Stimulated activated CD8-positive, alpha-beta memory T cell treated with anti-CD3 and anti-CD28 coated beads, Interleukin-2, amount 100 ng/mL, for 1 hour (primary cell): ENCODE measurements around the gene FCF1.

Experiments
- DNase-seq, 2 donors: peaks; one replicate each; pipeline ENCODE4 v3.0.0-alpha.2; 2020; ENCODE audit warnings: low read depth in 2 of 2

The FCF1 gene, protein sequence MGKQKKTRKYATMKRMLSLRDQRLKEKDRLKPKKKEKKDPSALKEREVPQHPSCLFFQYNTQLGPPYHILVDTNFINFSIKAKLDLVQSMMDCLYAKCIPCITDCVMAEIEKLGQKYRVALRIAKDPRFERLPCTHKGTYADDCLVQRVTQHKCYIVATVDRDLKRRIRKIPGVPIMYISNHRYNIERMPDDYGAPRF

DNA sequence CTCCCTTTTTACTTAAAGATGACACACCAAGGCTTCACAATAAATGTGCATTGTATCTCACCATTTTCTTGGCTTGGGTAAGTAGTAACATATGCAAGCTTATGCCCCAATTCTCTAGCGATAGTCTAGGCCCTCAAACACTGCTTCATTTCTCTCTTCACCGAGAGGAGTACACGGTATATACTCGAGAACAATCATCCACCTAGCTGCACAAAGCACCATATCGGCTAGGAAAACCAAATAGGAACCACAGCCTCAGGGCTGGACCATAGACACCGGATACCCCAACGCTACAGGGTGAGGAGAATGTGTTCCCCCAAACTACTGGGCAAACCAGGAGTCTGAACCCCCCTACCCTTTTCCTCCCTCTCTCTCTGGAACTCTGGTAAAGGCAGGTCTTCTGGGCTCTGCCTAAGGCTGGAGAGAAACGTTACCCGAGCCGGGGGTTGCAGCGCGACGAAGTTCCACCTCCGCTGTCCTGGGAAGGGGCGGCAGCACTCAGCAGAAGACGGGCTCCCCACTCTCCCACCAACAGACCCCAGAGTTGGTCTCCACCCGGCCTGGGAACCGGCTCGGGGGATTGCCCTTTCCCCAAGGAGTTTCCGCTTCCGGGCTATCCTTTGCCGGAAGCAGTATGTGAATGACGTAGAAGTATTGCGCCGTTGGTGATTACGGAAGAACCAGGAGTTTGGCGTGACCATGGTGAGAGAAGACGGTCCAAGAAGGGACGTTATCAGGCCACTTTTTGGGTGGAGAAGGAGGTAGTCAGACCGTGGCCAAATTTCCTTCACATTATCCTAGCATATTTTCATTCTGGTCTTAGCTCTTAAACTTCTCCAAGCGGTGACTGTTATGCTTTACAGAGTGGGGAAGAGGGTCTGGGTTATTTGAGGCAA, at the start of gene FCF1, which contains the start of gene AREL1:
FCF1 (plus strand) TSS at position 646 of the 896 bp plus-strand sequence; CDS start at position 700, 54 bp downstream.
AREL1 (minus strand) TSS at position 582 of the 896 bp plus-strand sequence. CDS start 27,465 bp downstream, outside the sequence.
- peak; percentile 56 to 61 for DNase-seq

DNA sequence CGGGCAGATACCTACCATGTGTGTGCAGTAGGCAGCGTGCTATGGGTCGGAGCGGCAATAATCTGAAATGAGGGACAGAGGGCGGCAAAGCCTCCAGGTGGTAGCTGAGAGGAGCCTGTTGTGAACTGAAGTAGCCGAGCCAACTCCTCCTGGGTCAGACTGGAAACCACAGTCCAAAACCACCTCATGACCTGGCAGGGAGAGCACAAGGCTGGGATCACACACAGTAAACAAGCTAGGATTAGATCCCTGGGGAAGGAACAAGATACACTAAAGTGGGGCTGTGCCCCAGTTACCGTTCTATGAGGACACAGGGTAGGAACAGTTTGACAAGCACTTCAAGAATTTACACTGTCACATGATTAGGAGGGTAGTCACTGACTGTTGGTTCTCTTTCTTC, 49.1 kb upstream of the FCF1 start:
- DNase-seq: no peak

DNA sequence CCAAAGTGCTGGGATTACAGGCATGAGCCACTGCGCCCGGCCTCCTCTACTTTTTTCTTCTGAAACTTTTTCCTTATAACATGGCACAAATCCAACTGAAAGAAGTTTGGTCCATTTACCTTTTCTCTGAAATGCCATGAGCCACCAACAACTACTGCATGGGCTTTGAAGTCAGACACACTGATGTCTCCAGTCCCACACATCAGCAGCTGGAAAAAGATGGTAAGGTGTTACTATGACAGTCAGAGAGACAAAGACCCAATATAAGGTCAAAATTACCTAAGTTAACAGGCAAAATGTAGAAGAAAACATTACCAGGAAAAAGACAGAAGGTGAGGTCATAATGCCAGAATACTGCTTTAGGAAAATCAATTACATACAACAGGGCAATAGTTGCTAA, 48.2 kb upstream of the FCF1 start:
- DNase-seq: no peak

DNA sequence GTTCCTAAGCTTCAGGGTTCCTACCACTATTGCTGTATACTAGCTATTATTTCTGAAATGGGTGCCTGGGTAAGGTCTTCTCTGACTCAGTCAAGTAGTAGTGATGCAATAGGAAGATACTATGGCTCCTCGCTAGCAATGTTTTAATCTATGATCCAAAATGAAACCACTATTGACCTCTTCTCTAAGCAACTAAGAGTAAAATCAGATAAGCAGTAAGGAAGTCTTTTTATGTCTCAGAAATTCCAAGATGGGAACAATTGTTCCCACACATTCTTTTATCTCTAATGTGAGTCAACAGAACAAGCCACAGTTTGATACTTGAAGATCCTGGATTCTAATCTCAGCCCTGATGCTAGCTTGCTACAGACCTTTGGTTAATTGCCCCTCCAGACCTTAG, 45.2 kb upstream of the FCF1 start:
- no peak for DNase-seq

DNA sequence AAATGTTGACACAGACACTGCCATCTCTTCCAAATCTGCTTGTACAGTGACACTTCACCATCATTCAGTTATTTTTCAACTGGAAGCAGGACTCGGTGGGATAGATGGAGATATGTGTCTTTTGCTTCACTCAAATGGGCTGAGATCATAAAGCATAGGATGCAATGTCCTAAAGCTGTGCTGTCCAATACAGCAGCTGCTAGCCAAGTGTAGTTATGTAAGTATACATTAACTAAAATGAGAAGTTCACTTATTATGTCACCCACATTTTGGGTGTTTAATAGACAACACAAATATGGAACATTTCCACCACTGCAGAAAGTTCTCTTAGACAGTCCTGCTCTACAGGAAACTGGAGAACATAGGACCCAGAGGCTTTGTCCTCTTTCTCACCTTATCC, 43.7 kb upstream of the FCF1 start:
- no peak for DNase-seq

DNA sequence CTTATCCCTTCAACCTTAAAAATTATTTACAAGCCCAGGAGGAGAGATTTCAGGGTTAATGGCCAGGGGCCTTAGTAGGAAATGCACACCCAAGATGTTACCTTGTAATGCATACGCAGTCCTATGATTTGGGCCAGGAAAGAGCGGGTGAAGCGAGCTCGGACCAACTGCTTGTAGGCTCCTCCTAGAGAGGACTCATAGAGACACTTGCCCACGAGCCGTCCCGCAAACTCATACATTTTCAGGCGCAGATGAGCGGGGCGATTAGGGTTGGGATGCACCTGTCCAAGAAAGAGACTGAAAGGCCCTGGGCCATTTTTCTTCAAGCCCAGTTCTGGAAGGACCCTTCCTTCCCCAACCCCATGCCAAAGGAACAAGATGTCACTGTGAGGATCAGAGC, 43.1 kb upstream of the FCF1 start:
- DNase-seq: no peak

DNA sequence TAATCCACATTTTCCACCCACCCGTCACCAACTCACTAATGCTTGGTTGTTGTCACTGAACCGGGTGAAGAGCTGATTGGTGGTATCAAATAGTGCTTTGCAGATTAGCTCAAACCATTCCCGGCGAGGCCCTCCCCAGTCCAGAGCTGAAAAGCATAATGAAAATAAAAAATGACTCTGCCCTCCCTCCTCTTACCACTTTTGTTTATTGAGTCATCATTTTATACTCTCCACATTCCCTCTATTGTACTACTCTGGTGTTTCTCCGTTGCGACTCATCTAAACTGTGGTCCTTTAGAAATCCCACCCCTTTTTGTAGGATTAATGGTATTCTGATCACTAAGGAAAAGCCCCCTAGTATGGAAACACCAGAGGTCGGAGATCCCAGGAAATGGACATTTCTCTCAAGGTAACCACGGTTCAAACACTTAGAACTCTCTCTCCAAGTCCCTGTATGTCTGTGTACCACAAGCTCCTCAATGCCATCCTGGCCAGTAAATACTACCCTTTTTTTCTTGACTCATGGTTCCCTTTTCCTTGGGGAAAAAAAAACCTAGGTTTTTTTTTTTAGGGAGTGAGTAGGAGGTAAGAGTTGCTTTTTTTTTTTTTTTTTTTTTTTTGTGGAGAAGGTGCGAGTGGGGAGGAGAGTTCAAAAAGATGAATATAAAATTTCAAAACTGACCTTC, 42.1 kb upstream of the FCF1 start:
- no peak for DNase-seq

DNA sequence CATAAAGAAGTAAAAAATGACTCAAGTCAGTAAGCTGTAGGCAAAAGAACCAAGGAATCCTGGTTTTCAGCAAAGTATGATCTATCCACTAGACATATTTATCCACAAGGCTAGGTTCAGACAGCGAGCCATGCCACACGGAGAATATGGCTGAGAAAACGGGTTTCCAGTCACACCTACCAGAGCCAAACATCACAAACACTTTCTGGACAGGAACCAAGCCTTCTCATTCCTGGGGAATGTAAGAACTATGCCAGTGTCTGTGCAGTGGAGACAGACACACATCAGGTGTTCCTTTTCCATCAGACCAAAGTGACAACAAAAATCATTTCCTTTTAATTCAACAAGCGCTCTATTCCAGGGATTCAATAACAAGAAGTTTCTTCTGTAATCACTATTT, 41.2 kb upstream of the FCF1 start:
- no peak for DNase-seq

DNA sequence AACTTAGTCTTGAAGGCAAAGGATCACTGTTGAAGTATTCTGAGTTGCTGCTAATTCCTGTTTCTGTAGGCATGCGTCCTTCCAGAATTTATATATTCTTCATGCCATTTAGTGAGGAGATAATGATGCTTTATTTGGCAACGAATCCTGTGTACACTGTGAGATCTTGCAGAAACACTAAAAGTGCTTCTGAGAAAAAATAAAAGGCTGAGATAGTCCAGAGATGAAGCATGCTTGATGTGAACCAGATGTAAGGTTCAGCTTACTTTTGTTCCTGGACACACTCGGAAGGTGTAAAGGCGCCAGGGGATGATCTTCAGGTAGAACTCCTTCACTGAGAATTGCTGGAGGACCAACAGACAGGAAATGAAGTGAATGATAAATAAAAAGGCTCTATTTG, 39.2 kb upstream of the FCF1 start:
- no peak for DNase-seq

DNA sequence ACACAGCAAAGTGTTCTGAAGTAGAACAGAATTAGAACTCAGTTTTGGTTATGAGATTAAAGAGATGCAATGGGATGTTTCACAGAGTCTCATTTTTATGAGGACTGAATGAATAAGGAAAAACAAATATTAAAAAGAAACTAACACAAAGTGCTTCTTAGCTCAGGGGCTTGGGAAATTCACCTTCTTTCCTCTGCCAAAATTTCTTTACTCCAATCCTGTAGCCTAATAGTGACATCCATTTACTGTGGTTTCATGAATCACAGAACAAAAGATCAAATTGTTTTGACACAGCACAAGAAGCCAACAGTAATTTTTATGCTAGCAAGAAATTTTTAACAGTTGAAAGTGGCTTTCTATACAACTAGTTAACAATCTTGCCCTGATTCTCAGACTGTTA, 37.7 kb upstream of the FCF1 start:
- DNase-seq: no peak

DNA sequence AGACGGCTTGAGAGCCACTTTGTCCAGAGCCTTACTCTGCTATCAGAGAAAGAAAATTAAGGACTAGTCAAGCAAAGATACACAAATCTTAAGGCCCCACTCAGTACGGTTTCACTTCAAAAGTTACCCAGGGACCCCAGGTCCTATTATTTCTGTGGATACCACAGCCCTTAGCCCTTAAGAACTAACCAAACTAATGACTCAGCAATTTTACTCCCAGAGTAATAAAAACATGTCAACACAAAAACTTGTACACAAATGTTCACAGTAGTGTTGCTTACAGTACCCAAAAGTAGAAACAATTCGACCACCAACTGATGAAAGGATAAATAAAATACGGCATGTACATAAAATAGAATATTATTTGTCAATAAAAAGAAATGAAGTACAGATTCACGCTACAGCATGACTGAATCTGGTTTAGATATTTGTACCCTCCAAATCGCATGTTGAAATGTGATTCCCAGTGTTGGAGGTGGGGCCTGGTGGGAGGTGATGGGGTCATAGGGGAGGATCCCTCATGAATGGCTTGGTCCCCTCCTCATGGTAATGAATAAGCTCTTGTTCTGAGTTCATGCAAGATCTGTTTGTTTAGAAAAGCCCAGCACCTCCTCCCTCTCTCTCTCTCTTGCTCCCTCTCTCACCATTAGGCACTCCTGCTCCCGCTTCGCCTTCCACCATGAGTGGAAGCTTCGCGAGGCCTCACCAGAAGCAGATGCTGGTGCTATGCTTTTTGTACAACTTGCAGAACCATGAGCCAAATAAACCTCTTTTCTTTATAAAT, 30.6 kb upstream of the FCF1 start:
- no peak for DNase-seq

DNA sequence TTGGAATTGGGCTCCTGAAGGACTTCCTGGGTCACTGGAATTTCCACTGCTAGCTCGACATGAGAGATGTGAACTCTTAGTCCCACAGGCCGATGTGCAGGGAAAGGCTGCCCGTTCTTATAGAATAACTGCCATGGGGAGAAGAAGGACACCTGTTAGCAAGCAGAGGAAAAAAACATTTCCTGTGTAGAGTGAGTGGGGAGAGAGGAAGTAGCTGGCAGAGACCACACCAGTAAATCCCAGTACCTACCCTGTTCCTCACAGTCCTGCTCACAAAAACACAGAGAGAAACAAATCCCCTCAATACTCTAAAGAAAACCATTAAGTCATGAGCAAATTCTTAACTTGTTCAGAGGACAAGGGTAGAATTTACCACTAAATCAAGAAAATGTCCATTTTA, 29.5 kb upstream of the FCF1 start:
- DNase-seq: no peak

DNA sequence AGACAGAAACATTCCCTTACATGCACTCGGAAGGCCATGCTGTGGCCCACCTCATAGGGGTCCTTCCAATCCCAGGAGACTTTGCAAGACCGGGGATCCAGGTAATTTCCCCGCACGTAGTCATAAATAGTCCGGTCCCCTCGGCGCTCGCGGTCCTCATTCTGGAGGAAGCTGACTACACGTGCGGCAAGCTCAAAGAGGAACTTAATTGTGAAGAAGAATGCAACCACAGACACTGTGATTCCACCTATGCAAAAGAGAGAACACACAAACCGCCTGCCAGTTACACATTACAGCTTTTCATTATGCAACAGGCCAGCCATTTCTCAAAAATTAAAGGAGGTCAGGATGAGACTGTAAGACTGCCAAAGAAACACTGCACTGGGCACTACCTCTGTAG, 28.5 kb upstream of the FCF1 start:
- DNase-seq: no peak

DNA sequence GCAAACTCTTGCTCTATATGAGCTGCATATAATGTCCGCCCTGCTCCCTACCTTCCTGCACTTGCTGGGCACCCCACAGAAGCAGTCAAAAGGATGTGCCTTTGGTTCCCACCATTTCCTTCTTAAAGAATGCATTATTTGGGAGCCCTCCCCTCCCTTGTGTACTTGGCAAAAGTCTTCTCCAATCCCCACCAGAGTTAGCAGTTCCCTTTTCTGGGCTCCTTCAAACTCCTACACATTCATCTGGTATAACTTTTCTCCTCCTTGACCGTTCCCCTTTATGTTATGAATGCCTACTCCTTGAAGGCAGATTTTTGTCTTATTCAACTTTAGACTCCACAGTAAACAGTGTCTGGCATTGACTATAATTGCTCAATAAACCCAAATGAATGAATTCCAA, 27.9 kb upstream of the FCF1 start:
- DNase-seq: no peak

DNA sequence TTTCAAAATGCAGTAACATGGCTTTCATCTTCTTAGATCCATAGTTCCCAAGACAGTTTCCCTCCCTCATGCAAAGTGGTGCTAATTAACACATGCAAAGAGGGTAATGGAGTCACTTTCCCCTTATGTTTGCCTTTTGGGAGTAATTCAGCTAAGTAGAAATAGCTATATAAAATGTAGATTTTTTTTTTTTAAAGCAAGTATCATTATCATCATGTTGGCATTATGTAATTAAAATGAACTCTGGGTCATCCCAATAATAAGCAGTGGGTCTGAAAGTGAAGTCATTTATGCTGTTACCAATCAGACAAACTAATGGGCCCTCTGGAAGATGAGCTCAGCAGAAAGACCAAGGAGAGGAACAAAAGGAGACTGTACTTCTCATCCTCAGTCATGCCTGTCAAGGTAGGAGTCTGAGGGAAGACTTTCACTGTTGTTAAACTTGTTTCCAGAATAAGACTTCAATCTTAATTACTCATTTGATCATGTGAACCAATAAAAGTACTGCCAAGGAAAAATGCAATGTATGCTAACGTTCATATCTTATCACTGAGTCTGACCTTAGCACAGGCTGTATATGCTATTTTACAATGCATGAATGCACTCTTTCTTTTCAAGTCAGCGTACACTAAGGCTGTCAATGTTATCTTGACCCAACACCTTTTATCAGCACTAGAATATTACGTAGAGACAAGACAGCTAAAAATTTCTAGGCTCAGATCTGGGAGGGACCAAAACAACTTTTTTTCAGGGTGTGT, 26.8 kb upstream of the FCF1 start:
- no peak for DNase-seq

DNA sequence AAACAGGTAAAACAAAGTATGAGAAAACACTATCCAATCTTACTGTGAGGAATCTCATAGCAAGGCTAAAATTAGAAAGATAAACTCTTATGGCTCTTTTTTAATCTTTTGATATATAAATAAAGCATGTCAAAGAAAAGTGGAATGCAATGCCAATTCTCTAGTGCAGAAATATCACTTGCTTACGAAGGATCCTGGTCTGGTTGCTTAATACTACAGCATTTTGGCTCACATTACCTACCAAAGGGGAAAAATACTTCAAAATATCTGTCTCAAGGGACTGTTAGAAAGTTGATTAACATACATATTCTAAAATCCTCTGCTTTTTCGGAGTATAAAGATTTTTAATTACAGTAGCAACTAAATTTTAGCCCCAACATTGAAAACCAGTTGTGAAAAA, 21.5 kb upstream of the FCF1 start:
- no peak for DNase-seq

DNA sequence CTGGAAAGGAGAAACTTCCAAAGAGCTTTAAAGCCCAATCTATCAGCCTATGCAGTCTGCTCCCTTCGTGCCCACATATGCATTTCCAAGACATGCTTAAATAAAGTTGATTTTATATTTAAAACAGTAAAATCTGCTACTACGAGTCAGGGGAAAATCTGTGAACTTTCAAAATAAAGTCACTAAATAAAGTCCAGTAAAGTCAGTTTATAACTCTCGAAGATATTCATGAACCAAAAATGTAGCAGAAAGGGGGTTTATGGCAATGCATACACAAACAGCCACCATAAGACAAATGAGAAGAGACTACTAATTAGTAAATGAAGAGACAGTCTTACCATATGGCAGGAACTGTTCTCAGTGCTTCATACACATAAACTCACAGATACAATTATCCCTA, 19.8 kb upstream of the FCF1 start:
- DNase-seq: no peak

DNA sequence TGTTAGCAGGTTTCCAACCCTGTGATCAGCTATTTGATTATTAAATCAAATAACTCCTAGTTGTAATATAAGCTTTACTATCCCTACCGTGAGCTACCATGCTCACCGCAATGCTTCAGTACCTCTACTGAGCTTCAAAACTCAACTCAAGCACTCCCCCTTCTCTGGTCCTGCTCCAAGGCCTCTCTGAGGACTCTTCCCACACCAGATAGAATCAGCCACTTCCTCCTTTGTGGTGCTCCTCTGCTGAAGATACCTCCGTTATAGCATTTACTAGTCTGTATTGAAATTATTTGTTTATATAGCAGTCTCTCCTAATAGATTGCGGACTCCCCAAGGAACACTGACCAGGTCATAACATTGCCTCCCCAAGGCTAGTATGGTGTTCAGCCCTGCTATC, 17.5 kb upstream of the FCF1 start:
- DNase-seq: no peak

DNA sequence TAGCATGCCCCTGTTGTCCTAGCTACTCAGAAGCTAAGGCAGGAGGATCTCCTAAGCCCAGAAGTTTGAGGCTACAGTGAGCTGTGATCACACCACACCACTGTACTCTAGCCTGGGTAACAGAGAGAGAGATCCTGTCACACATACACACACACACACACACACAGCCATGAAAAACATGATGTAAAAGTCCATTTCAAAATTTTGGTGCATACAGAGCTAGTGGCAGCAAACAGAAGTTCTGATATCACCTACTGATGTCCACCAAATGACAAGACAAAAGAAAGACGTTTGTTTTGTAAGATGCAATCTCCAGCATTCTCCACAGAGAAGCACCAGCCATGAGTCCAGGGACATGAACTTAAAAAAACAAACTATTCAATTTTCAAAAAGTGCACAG, 15.9 kb upstream of the FCF1 start:
- no peak for DNase-seq

DNA sequence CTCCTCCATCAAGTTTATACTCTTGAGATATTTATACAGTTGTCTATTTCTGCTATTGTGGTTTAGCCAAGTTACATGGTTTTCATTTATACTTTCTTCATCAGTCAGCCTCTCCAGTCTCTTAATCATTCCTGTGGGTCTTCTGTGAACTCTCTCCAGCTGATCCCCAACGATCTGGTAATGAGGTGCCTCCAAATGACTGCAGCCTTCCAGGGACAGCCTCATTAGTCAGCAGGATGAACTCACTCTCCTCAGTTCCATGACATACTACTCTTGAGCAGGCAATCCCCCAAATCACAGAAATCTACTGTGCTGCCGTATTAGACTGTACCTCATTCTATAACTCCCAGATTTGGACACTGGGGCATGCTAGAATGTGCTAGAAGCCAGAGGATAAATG, 15.4 kb upstream of the FCF1 start:
- DNase-seq: no peak

DNA sequence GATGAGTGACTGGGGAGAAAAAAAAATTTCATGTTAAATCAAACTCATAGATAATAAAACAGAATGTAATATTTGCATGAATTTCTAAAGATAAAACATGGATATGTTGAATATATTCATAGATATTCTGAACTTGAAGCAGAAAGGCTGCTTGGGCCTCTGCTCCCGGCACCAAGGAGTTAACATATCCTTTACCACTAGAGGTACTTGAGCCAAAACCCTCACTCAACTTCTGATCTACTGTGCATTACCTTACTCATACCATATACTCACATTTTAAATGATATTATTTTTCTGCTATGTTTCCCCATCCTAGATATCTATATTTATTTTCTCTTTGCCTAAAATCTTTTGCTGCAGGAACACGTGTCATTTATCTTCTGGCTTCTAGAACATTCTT, 15.0 kb upstream of the FCF1 start:
- DNase-seq: no peak
